ENCODE measurements around the gene ARID1A. TPM values are rescaled to one million over a fixed set of nuclear protein-coding genes. Genes with fewer than 3 reads are reported as not detected.

The ARID1A gene
- total and polyA plus RNA-seq, 2 of the 4 experiments (the other 2 are of a cell fraction), result 14.0 to 40.7 TPM

DNA sequence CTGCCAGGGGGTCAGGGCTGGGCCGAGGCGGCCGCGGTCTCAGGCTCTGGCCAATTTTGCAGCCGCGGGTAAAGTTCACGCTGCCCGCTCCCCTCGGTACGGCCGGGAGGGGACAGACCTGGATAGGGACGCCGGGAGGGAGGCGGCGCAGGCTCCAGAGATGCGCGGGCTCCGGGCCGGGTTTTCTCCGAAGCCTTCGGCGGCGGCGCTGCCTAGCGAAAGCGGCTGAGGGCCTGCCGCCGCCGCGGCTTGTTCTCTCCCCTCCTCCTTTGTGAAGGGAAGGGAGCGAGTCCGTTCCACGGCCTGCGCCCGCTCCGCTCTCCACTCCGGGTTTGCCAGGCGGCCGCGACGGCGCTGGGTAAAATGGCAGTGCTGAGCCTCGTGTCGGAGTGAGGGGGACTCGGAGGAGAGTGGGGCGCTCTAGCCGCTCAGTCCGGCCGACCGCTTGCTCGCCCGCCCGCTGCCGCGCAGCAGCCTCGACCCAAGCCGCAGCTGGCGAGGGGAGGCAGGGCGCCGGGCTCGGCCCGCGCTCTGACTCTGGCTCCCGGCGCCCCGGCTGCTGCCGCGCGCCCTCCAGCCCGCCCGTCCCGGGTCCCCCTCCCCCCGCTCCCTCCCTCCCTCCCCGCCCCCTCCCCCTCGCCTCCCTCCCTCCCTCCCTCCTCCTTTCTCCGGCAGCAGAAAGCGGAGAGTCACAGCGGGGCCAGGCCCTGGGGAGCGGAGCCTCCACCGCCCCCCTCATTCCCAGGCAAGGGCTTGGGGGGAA, at the start of gene ARID1A (continued):
- TF ChIP-seq FOS (IDR thresholded peaks at IDR 0.05; ENCODE audit: low read depth, low read length), result no peak

DNA sequence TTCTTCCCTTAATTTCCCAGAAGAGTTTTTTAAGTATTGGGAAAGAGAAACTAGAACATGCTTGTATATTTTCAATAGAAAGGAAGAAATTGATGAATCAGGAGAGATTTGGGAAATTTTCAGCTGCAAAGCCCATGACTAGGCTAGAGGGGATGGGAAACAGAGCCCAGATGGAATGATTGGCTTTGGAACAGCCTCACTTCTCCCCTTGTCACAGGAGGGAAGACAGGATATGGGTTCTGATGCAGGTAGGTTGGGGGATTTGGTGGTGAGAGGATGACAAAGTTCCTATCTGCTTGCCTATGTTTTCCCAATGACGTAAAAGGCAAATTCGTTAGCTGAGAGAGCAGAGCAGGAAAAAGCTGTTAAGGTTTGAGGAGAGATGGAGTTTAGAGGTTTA, 31.0 kb upstream of the ARID1A start:
- no peak overlapping the region for H3K9ac ChIP-seq (ENCODE audit: low read depth, low read length)
- H3K4me1 ChIP-seq (ENCODE audit: control insufficient read depth, insufficient read depth, low read length), result peaks cover 2% of the 10 kb centered on the region; the same call in 1 of the 2 replicates
- H3K79me1 ChIP-seq (ENCODE audit: low read depth in 1 of 2, low read length in 2 of 2), result no peaks in the 10 kb centered on the region
- H3K56ac ChIP-seq (ENCODE audit: extremely low read depth, insufficient read depth, low read length), result no peak overlapping the region
- dilution Hi-C loops (cut with HindIII; ENCODE audit: low sequenced_read_pairs, unreplicated experiment), result no loop called here
- H2AK5ac ChIP-seq (ENCODE audit: low read depth, low read length), result no peak overlapping the region
- no peak overlapping the region for H3K4me3 ChIP-seq (ENCODE audit: insufficient read depth, low read depth, low read length)
- no peak overlapping the region for H2BK120ac ChIP-seq (ENCODE audit: low read depth, low read length)
- H3K23ac ChIP-seq (ENCODE audit: low read depth, low read length), result no peak overlapping the region
- no peak overlapping the region for H2BK5ac ChIP-seq (ENCODE audit: low read depth, low read length, poor library complexity, severe bottlenecking)
- peak overlapping the region; percentile 23 for H2AFZ ChIP-seq (replicated peaks; ENCODE audit: low read length, poor library complexity)
- H4K20me1 ChIP-seq (ENCODE audit: insufficient read depth, low read length), result no peaks in the 10 kb centered on the region
- no peaks in the 10 kb centered on the region for H3K9me3 ChIP-seq (ENCODE audit: control insufficient read depth, insufficient read depth, low read length)
- H3K4me2 ChIP-seq (ENCODE audit: low read depth, low read length), result no peak overlapping the region
- in situ Hi-C loops (cut with MboI; ENCODE audit: low sequenced_read_pairs), result no loop called here
- H4K5ac ChIP-seq (ENCODE audit: low read depth, low read length), result no peak overlapping the region
- peaks cover 2% of the 10 kb centered on the region for H3K27me3 ChIP-seq (ENCODE audit: control insufficient read depth, insufficient read depth, low read length)
- no peak for DNase-seq
- ATAC-seq (ENCODE audit: low read depth), result no peak
- intact Hi-C loops (cut with micrococcal nuclease), result no loop called here
- H3K36me3 ChIP-seq (ENCODE audit: control insufficient read depth, insufficient read depth, low read length), result no peaks in the 10 kb centered on the region
- no peak overlapping the region for H3K4ac ChIP-seq (ENCODE audit: low read depth, low read length)
- H3K14ac ChIP-seq (replicated peaks; ENCODE audit: low read depth, low read length), result no peak overlapping the region
- H2AK9ac ChIP-seq (replicated peaks; ENCODE audit: low read depth, low read length, poor library complexity), result no peak overlapping the region
- H3K9me1 ChIP-seq (ENCODE audit: insufficient read depth, low read length), result peaks cover 3% of the 10 kb centered on the region; the same call in 1 of the 2 replicates
- no peak overlapping the region for H2BK15ac ChIP-seq (ENCODE audit: low read depth, low read length)
- H2BK20ac ChIP-seq (ENCODE audit: low read depth, low read length), result no peak overlapping the region
- no peak overlapping the region for H4K91ac ChIP-seq (ENCODE audit: insufficient read depth, low read depth, low read length)
- ChIA-PET CTCF (no interaction called here), POLR2A (ENCODE audit: unreplicated experiment) (no interaction called here)
- TF ChIP-seq POLR2A (IDR thresholded peaks at IDR 0.05; ENCODE audit: low read depth, low read length) (no peak), SMC3 (IDR thresholded peaks at IDR 0.05; ENCODE audit: low read depth, low read length) (no peak), MXI1 (IDR thresholded peaks at IDR 0.05; ENCODE audit: borderline replicate concordance, low read depth, low read length) (no peak), CEBPB (IDR thresholded peaks at IDR 0.05; ENCODE audit: low read depth, low read length) (no peak)
- no CpG with 5 or more reads among the region's 2 CpGs for WGBS, 2 experiments (ENCODE audit: extremely low coverage in 2 of 2, insufficient read length in 1 of 2)
- no TSS peak for BruUV-seq (replicated peaks)
- H3K27ac ChIP-seq (ENCODE audit: insufficient read depth, low read length), result no peak overlapping the region
- H3K18ac ChIP-seq (ENCODE audit: low read depth, low read length), result no peak overlapping the region
- no peak overlapping the region for H4K8ac ChIP-seq (ENCODE audit: low read depth in 2 of 2, low read length in 2 of 2)
